DND-41 (cell line): ENCODE data around the gene JAZF1.
A peak's percentile ranks its signal among the peaks of the same experiment; 100 is the strongest.

ENCODE experiments used
- ATAC-seq: fragments of 200-7000 bp; cut with Tn5 transposase; 3 replicates; pipeline ENCODE4 v1.9.1; 2021; ENCODE audit warnings: low read depth; ENCODE audit not compliant: insufficient read depth
- DNase-seq: peaks from one replicate; pipeline ENCODE4 v3.0.0-alpha.2; 2020
- H2AFZ ChIP-seq: 2 replicates; pipeline ENCODE4 v1.6.0; 2012; ENCODE audit warnings: low read depth, low read length
- H3K27ac ChIP-seq: 2 replicates; pipeline ENCODE4 v1.5.1; 2012; ENCODE audit warnings: low read length, inconsistent platforms
- H3K27me3 ChIP-seq: fragments of 200-600 bp; sonication (generic); 2 replicates; pipeline ENCODE4 v1.6.0; 2012; ENCODE audit warnings: low read length, mild to moderate bottlenecking, inconsistent platforms; ENCODE audit not compliant: insufficient read depth, poor library complexity
- H3K36me3 ChIP-seq: 2 replicates; pipeline ENCODE4 v1.5.1; 2012; ENCODE audit warnings: low read length, inconsistent platforms; ENCODE audit not compliant: insufficient read depth
- H3K4me1 ChIP-seq: 2 replicates; pipeline ENCODE4 v1.5.1; 2012; ENCODE audit warnings: mild to moderate bottlenecking, low read length; ENCODE audit not compliant: insufficient read depth
- H3K4me2 ChIP-seq: 2 replicates; pipeline ENCODE4 v1.6.0; 2012; ENCODE audit warnings: mild to moderate bottlenecking, moderate library complexity, low read length, inconsistent platforms; ENCODE audit not compliant: insufficient read depth
- H3K4me3 ChIP-seq, 2 experiments: fragments of 200-600 bp in 1 of 2; shearing (Covaris generic) in 1 of 2; 2 replicates each; pipeline ENCODE4 v1.5.1; 2012 to 2016; ENCODE audit warnings: inconsistent platforms in 2 of 2, low read length in 2 of 2, mild to moderate bottlenecking in 2 of 2, low read depth in 1 of 2, moderate library complexity in 1 of 2
- H3K79me2 ChIP-seq: 2 replicates; pipeline ENCODE4 v1.6.0; 2012; ENCODE audit warnings: low read length, inconsistent platforms; ENCODE audit not compliant: insufficient read depth
- H3K9ac ChIP-seq: 2 replicates; pipeline ENCODE4 v1.6.0; 2012; ENCODE audit warnings: low read depth, mild to moderate bottlenecking, inconsistent platforms, low read length, moderate library complexity
- H3K9me3 ChIP-seq: 2 replicates; pipeline ENCODE4 v1.5.1; 2012; ENCODE audit warnings: low read length, moderate library complexity, mild to moderate bottlenecking, inconsistent platforms; ENCODE audit not compliant: insufficient read depth, severe bottlenecking
- H4K20me1 ChIP-seq: 2 replicates; pipeline ENCODE4 v1.6.0; 2012; ENCODE audit warnings: low read length; ENCODE audit not compliant: insufficient read depth
- CTCF ChIP-seq: IDR thresholded peaks from 2 replicates; pipeline ENCODE4 v1.5.1; 2012; ENCODE audit warnings: borderline replicate concordance, low read length, moderate library complexity, mild to moderate bottlenecking; ENCODE audit not compliant: poor library complexity, severe bottlenecking; ENCODE audit errors: extremely low read depth
- EZH2 ChIP-seq: IDR thresholded peaks from 3 replicates; pipeline ENCODE4 v1.6.1; 2012; ENCODE audit warnings: borderline replicate concordance, low read depth, mild to moderate bottlenecking, moderate library complexity, low read length, inconsistent platforms; ENCODE audit not compliant: severe bottlenecking

The JAZF1 gene

GRCh38 chr7:28179120-28180030 lies 1.2 kb downstream of the JAZF1 start:
- ATAC-seq, result peak; percentile 75
- TF ChIP-seq EZH2 (no peak), CTCF (no peak)
- H3K9me3 ChIP-seq, result no peaks in the 10 kb centered on the region
- peak overlapping the region; percentile 30; the same call in 1 of the 2 replicates for H3K9ac ChIP-seq
- H3K27me3 ChIP-seq, result no peaks in the 10 kb centered on the region
- peak overlapping the region; percentile 58 for H3K4me2 ChIP-seq
- DNase-seq, result peak; percentile 67
- H3K36me3 ChIP-seq, result no peaks in the 10 kb centered on the region
- H2AFZ ChIP-seq, result peak overlapping the region; percentile 40; the same call in 1 of the 2 replicates
- H3K79me2 ChIP-seq, result no peaks in the 10 kb centered on the region
- H4K20me1 ChIP-seq, result peaks cover 8% of the 10 kb centered on the region
- H3K4me1 ChIP-seq, result peaks cover 11% of the 10 kb centered on the region
- H3K27ac ChIP-seq, result no peak overlapping the region
- peak overlapping the region in 1 of 2 experiments; percentile 54; a peak in 2 of 4 replicates for H3K4me3 ChIP-seq

DNA sequence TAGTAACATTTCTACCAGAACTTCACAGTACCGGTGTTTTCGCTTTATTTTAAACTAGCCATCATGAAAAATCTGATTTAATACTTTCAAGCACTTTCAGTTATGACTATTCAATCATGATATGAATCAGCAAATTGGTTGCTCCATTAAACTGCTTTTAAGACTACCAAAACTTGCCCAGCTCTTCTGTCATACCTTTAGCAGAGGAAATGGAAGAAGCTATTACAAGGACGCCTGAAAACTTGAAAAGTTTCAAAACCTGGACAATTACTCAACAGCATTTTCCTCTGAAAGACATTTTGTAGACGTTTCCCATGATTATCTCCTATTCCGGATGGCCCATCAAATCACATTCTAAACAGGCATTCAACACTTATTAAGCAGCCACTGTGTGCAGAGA lies 2.0 kb downstream of the JAZF1 start:
- 0 out of 4 replicates have a peak overlapping the region, but pooled peaks of 1 of the 2 experiments have one; percentile 54 for H3K4me3 ChIP-seq

GRCh38 chr7:28177836-28178235 lies 2.8 kb downstream of the JAZF1 start:
- H3K4me1 ChIP-seq, result peaks cover 11% of the 10 kb centered on the region
- no peak for DNase-seq
- H3K9me3 ChIP-seq, result no peaks in the 10 kb centered on the region
- H3K9ac ChIP-seq, result no peak overlapping the region
- H3K4me2 ChIP-seq, result no peak overlapping the region
- no peak overlapping the region for H3K27ac ChIP-seq
- H2AFZ ChIP-seq, result no peak overlapping the region
- TF ChIP-seq CTCF (no peak), EZH2 (no peak)
- ATAC-seq, result no peak
- H3K4me3 ChIP-seq, result no peak overlapping the region
- no peaks in the 10 kb centered on the region for H3K27me3 ChIP-seq
- no peaks in the 10 kb centered on the region for H3K36me3 ChIP-seq
- H4K20me1 ChIP-seq, result peaks cover 8% of the 10 kb centered on the region
- H3K79me2 ChIP-seq, result no peaks in the 10 kb centered on the region

More for the DNA sequence above, 2.0 kb downstream of the JAZF1 start:
- H3K27me3 ChIP-seq, result no peaks in the 10 kb centered on the region
- H3K27ac ChIP-seq, result no peak overlapping the region
- H3K36me3 ChIP-seq, result no peaks in the 10 kb centered on the region
- peaks cover 8% of the 10 kb centered on the region for H4K20me1 ChIP-seq
- H2AFZ ChIP-seq, result no peak overlapping the region
- H3K9ac ChIP-seq, result no peak overlapping the region
- no peak for TF ChIP-seq CTCF
- no peak for TF ChIP-seq EZH2
- no peak for ATAC-seq
- H3K79me2 ChIP-seq, result no peaks in the 10 kb centered on the region
- H3K4me1 ChIP-seq, result peaks cover 11% of the 10 kb centered on the region
- no peaks in the 10 kb centered on the region for H3K9me3 ChIP-seq
- H3K4me2 ChIP-seq, result peak overlapping the region; percentile 12; the same call in 1 of the 2 replicates
- DNase-seq, result no peak
